HEK293T (cell line): ENCODE measurements around the gene BLACAT1.

ENCODE experiments used
- ELF4 ChIP-seq: fragments of 450-650 bp; IDR thresholded peaks from 2 replicates; pipeline ENCODE4 v1.6.1; 2017; ENCODE audit warnings: antibody characterized with exemption
- LEF1 ChIP-seq: fragments of 450-650 bp; IDR thresholded peaks from 2 replicates; pipeline ENCODE4 v1.6.1; 2017; ENCODE audit warnings: mild to moderate bottlenecking, borderline replicate concordance

DNA sequence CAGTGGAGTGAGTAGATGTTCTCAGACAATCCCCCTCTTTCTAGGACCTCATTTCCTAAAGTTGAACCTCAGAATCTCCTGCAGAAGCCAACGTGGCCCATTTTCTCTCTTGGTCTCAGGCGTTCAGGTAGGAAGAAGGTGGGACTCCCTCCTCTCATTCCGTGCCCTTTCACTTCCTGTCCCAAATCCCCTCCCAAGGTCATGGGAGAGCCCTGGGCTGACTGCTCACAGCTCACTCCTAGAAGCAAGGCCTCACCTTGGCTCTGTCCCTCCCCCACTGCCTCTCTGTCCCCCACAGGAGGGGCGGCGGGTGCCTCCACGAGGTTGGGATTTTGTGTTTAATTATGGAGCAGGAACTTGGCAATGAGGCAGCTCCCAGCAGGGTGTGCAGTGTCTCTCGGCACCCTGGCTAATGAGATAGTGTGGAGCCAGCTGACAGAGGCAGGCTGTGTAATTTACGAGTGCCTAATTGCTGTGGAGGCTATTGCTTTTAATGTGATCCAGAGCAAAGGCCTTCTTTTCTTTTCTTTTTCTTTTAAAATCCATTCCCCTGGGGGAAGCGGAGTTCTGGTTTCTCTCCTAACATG, 39.5 kb upstream of the BLACAT1 start:
- TF ChIP-seq ELF4 (no peak), LEF1 (no peak)
